Fibroblast of lung (primary cell): Measurements from ENCODE around the gene SCD. TPM values are rescaled to one million over a fixed set of nuclear protein-coding genes. Genes with fewer than 3 reads are reported as not detected.
A peak's percentile ranks its signal among the peaks of the same experiment; 100 is the strongest.

Source experiments
- DNase-seq, 2 donors: peaks; one replicate each; pipeline versions ENCODE4 v3.0.0 to v3.0.0-alpha.2; 2010; ENCODE audit warnings: low read depth in 2 of 2
- H2AFZ ChIP-seq: 2 replicates; pipeline ENCODE4 v1.5.1; 2012; ENCODE audit warnings: low read length, control low read depth, inconsistent platforms
- H3K27ac ChIP-seq: 2 replicates; pipeline ENCODE4 v1.5.1; 2011; ENCODE audit warnings: low read length, control low read depth; ENCODE audit not compliant: insufficient read depth
- H3K27me3 ChIP-seq: 2 replicates; pipeline ENCODE4 v1.5.1; 2011; ENCODE audit warnings: mild to moderate bottlenecking, low read length; ENCODE audit not compliant: control insufficient read depth, insufficient read depth
- H3K36me3 ChIP-seq: 2 replicates; pipeline ENCODE4 v1.5.1; 2011; ENCODE audit warnings: low read length; ENCODE audit not compliant: control insufficient read depth, insufficient read depth
- H3K4me1 ChIP-seq: 2 replicates; pipeline ENCODE4 v1.5.1; 2011; ENCODE audit warnings: low read length; ENCODE audit not compliant: control insufficient read depth, insufficient read depth; ENCODE audit errors: extremely low read depth
- H3K4me2 ChIP-seq: 2 replicates; pipeline ENCODE4 v1.5.1; 2011; ENCODE audit warnings: low read length, control low read depth; ENCODE audit not compliant: insufficient read depth; ENCODE audit errors: extremely low read depth
- H3K4me3 ChIP-seq, 4 experiments: fragments of 200-600 bp in 1 of 4; sonication (generic) in 1 of 4; replicated peaks in 1 of 4; 2 replicates each; pipeline ENCODE4 v1.5.1; 2011 to 2016; ENCODE audit warnings: low read length in 4 of 4, low read depth in 3 of 4, mild to moderate bottlenecking in 3 of 4, control low read depth in 2 of 4, inconsistent platforms in 1 of 4, mixed read lengths in 1 of 4; ENCODE audit not compliant: insufficient read depth in 1 of 4; ENCODE audit errors: control extremely low read depth in 1 of 4
- H3K79me2 ChIP-seq: 2 replicates; pipeline ENCODE4 v1.5.1; 2012; ENCODE audit warnings: mild to moderate bottlenecking, low read length, inconsistent platforms; ENCODE audit not compliant: control insufficient read depth, insufficient read depth
- H3K9ac ChIP-seq: 2 replicates; pipeline ENCODE4 v1.5.1; 2011; ENCODE audit warnings: mild to moderate bottlenecking, low read length, control low read depth; ENCODE audit not compliant: insufficient read depth
- H3K9me3 ChIP-seq: 2 replicates; pipeline ENCODE4 v1.5.1; 2012; ENCODE audit warnings: low read depth, low read length; ENCODE audit not compliant: control insufficient read depth, insufficient read depth
- H4K20me1 ChIP-seq: 2 replicates; pipeline ENCODE4 v1.5.1; 2011; ENCODE audit warnings: low read length; ENCODE audit not compliant: control insufficient read depth, insufficient read depth; ENCODE audit errors: extremely low read depth
- CTCF ChIP-seq, 2 donors: IDR thresholded peaks in 1 of 2; conservative IDR thresholded peaks in 1 of 2; 1 replicate in 1 of 2; 2 replicates in 1 of 2; pipeline ENCODE4 v1.5.1; 2011 to 2012; ENCODE audit warnings: low read length in 2 of 2, control low read depth in 1 of 2, inconsistent platforms in 1 of 2, low read depth in 1 of 2, mild to moderate bottlenecking in 1 of 2
- EZH2 ChIP-seq: IDR thresholded peaks from 2 replicates; pipeline ENCODE4 v1.5.1; 2012; ENCODE audit warnings: low read length, control low read depth, mild to moderate bottlenecking; ENCODE audit errors: missing control alignments
- polyA plus RNA-seq, 2 donors: library from polyadenylated mRNA; depleted of rRNA in 1 of 2; stranded (reverse) in 1 of 2; unstranded in 1 of 2; fragments of >200 nt; gene quantifications; 2 replicates each; pipeline ENCODE4 v1.2.1, GENCODE V29; 2011 to 2012; ENCODE audit warnings: missing spikeins in 1 of 2
- total RNA-seq: library from RNA; depleted of rRNA; stranded (reverse); fragments of >200 nt; gene quantifications from 2 replicates; pipeline ENCODE4 v1.2.1, GENCODE V29; 2014

The SCD gene
- total and polyA plus RNA-seq, 2 donors (not counting 1 experiment from before 2014, with no cell fraction given) = 537 to 754 TPM

- Histone ChIP-seq H4K20me1 (no peaks in the 10 kb centered on the region), H3K9ac (no peak overlapping the region), H2AFZ (no peak overlapping the region), H3K79me2 (no peaks in the 10 kb centered on the region), H3K4me3 (no peak overlapping the region), H3K27ac (no peak overlapping the region), H3K4me2 (no peak overlapping the region), H3K36me3 (no peaks in the 10 kb centered on the region), H3K9me3 (no peaks in the 10 kb centered on the region), H3K27me3 (no peaks in the 10 kb centered on the region), H3K4me1 (peaks cover 20% of the 10 kb centered on the region)
- DNase-seq = no peak
- TF ChIP-seq EZH2 = no peak
- TF ChIP-seq CTCF (conservative IDR thresholded peaks at IDR 0.05 in 1 of 2, IDR thresholded peaks at IDR 0.05 in 1 of 2; ENCODE audit: low read depth in 1 of 2, low read length in 2 of 2) = no peak
Measured at GRCh38 chr10:100368721-100369120, 21.7 kb downstream of the SCD start.

GRCh38 chr10:100370714-100371481 is 23.9 kb downstream of the SCD start:
- H3K27ac ChIP-seq = peak overlapping the region; percentile 41
- no peaks in the 10 kb centered on the region for H3K27me3 ChIP-seq
- TF ChIP-seq CTCF (conservative IDR thresholded peaks at IDR 0.05 in 1 of 2, IDR thresholded peaks at IDR 0.05 in 1 of 2; ENCODE audit: low read depth in 1 of 2, low read length in 2 of 2) = no peak
- peak overlapping the region; percentile 0 for H3K4me2 ChIP-seq
- no peaks in the 10 kb centered on the region for H3K79me2 ChIP-seq
- no peaks in the 10 kb centered on the region for H4K20me1 ChIP-seq
- H3K9me3 ChIP-seq = no peaks in the 10 kb centered on the region
- no peak overlapping the region for H3K4me3 ChIP-seq
- H2AFZ ChIP-seq = peak overlapping the region; percentile 11
- H3K36me3 ChIP-seq = no peaks in the 10 kb centered on the region
- H3K9ac ChIP-seq = no peak overlapping the region
- peak; percentile 93 to 94 for DNase-seq
- peaks cover 26% of the 10 kb centered on the region for H3K4me1 ChIP-seq

GRCh38 chr10:100371482-100372027 is 24.5 kb downstream of the SCD start:
- Histone ChIP-seq H3K4me2 (peak overlapping the region; percentile 0), H3K4me3 (no peak overlapping the region), H3K36me3 (no peaks in the 10 kb centered on the region), H3K9ac (no peak overlapping the region), H3K9me3 (no peaks in the 10 kb centered on the region), H4K20me1 (no peaks in the 10 kb centered on the region), H3K27ac (peak overlapping the region; percentile 41), H2AFZ (no peak overlapping the region), H3K27me3 (no peaks in the 10 kb centered on the region), H3K4me1 (peaks cover 26% of the 10 kb centered on the region), H3K79me2 (no peaks in the 10 kb centered on the region)
- TF ChIP-seq EZH2 = no peak
- no peak for TF ChIP-seq CTCF (conservative IDR thresholded peaks at IDR 0.05 in 1 of 2, IDR thresholded peaks at IDR 0.05 in 1 of 2; ENCODE audit: low read depth in 1 of 2, low read length in 2 of 2)
- DNase-seq = no peak
